ENCODE data around the gene OTOP1.

Gene OTOP1

GRCh38 chr4:4226606-4227438, at the start of gene OTOP1:
OTOP1 (minus strand) TSS chr4:4226929; CDS start chr4:4226864, 65 bp downstream.
- Histone ChIP-seq H3K27ac (ENCODE audit: low read length) (no peak within 1 kb of the TSS), H3K27me3 (ENCODE audit: control insufficient read depth in 1 of 2, insufficient read depth in 2 of 2, low read length in 2 of 2) (peaks cover 8 to 21% of the 10 kb centered on the region in 2 donors), H3K4me3 (ENCODE audit: low read length in 2 of 2) (no peak within 1 kb of the TSS)

GRCh38 chr4:4274226-4274625, 47.5 kb upstream of the OTOP1 start:
- Histone ChIP-seq H3K27ac (ENCODE audit: low read length) (no peak overlapping the region), H3K4me1 (ENCODE audit: control insufficient read depth, insufficient read depth, low read length) (no peaks in the 10 kb centered on the region), H3K27me3 (ENCODE audit: control insufficient read depth in 1 of 2, insufficient read depth in 2 of 2, low read length in 2 of 2) (no peaks in the 10 kb centered on the region), H3K36me3 (ENCODE audit: control insufficient read depth in 2 of 2, insufficient read depth in 2 of 2, low read length in 2 of 2) (peaks cover 43 to 50% of the 10 kb centered on the region in 2 donors), H3K9ac (ENCODE audit: low read length in 2 of 2) (no peak overlapping the region), H3K9me3 (ENCODE audit: control insufficient read depth in 2 of 2, low read length in 2 of 2) (no peaks in the 10 kb centered on the region), H3K4me3 (ENCODE audit: low read length in 2 of 2) (no peak overlapping the region)

More at GRCh38 chr4:4226606-4227438, at the start of gene OTOP1:
- no peaks in the 10 kb centered on the region for H3K9me3 ChIP-seq (ENCODE audit: control insufficient read depth in 2 of 2, low read length in 2 of 2)
- H3K36me3 ChIP-seq (ENCODE audit: control insufficient read depth in 2 of 2, insufficient read depth in 2 of 2, low read length in 2 of 2) = no peaks in the 10 kb centered on the region
- no peak within 1 kb of the TSS for H3K9ac ChIP-seq (ENCODE audit: low read length in 2 of 2)
- no peaks in the 10 kb centered on the region for H3K4me1 ChIP-seq (ENCODE audit: control insufficient read depth, insufficient read depth, low read length)

GRCh38 chr4:4271912-4272311, 45.2 kb upstream of the OTOP1 start:
- H3K4me1 ChIP-seq (ENCODE audit: control insufficient read depth, insufficient read depth, low read length) = no peaks in the 10 kb centered on the region
- H3K36me3 ChIP-seq (ENCODE audit: control insufficient read depth in 2 of 2, insufficient read depth in 2 of 2, low read length in 2 of 2) = peaks cover 39 to 45% of the 10 kb centered on the region in 2 donors
- no peaks in the 10 kb centered on the region for H3K9me3 ChIP-seq (ENCODE audit: control insufficient read depth in 2 of 2, low read length in 2 of 2)
- H3K27me3 ChIP-seq (ENCODE audit: control insufficient read depth in 1 of 2, insufficient read depth in 2 of 2, low read length in 2 of 2) = no peaks in the 10 kb centered on the region
- no peak overlapping the region for H3K9ac ChIP-seq (ENCODE audit: low read length in 2 of 2)
- H3K27ac ChIP-seq (ENCODE audit: low read length) = no peak overlapping the region
- H3K4me3 ChIP-seq (ENCODE audit: low read length in 2 of 2) = no peak overlapping the region

GRCh38 chr4:4270529-4270928, 43.8 kb upstream of the OTOP1 start:
- Histone ChIP-seq H3K9me3 (ENCODE audit: control insufficient read depth in 2 of 2, low read length in 2 of 2) (no peaks in the 10 kb centered on the region), H3K4me3 (ENCODE audit: low read length in 2 of 2) (no peak overlapping the region), H3K27me3 (ENCODE audit: control insufficient read depth in 1 of 2, insufficient read depth in 2 of 2, low read length in 2 of 2) (no peaks in the 10 kb centered on the region), H3K27ac (ENCODE audit: low read length) (no peak overlapping the region), H3K4me1 (ENCODE audit: control insufficient read depth, insufficient read depth, low read length) (no peaks in the 10 kb centered on the region), H3K9ac (ENCODE audit: low read length in 2 of 2) (no peak overlapping the region), H3K36me3 (ENCODE audit: control insufficient read depth in 2 of 2, insufficient read depth in 2 of 2, low read length in 2 of 2) (peaks cover 39 to 42% of the 10 kb centered on the region in 2 donors)

GRCh38 chr4:4269856-4270255, 43.1 kb upstream of the OTOP1 start:
- Histone ChIP-seq H3K27ac (ENCODE audit: low read length) (no peak overlapping the region), H3K27me3 (ENCODE audit: control insufficient read depth in 1 of 2, insufficient read depth in 2 of 2, low read length in 2 of 2) (no peaks in the 10 kb centered on the region), H3K9me3 (ENCODE audit: control insufficient read depth in 2 of 2, low read length in 2 of 2) (no peaks in the 10 kb centered on the region), H3K9ac (ENCODE audit: low read length in 2 of 2) (no peak overlapping the region), H3K4me3 (ENCODE audit: low read length in 2 of 2) (no peak overlapping the region), H3K4me1 (ENCODE audit: control insufficient read depth, insufficient read depth, low read length) (no peaks in the 10 kb centered on the region), H3K36me3 (ENCODE audit: control insufficient read depth in 2 of 2, insufficient read depth in 2 of 2, low read length in 2 of 2) (peaks cover 37% of the 10 kb centered on the region in 2 donors)

- Histone ChIP-seq H3K4me1 (ENCODE audit: control insufficient read depth, insufficient read depth, low read length) (no peaks in the 10 kb centered on the region), H3K36me3 (ENCODE audit: control insufficient read depth in 2 of 2, insufficient read depth in 2 of 2, low read length in 2 of 2) (peaks cover 33 to 35% of the 10 kb centered on the region in 2 donors), H3K4me3 (ENCODE audit: low read length in 2 of 2) (no peak overlapping the region), H3K27me3 (ENCODE audit: control insufficient read depth in 1 of 2, insufficient read depth in 2 of 2, low read length in 2 of 2) (no peaks in the 10 kb centered on the region), H3K9me3 (ENCODE audit: control insufficient read depth in 2 of 2, low read length in 2 of 2) (no peaks in the 10 kb centered on the region), H3K9ac (ENCODE audit: low read length in 2 of 2) (no peak overlapping the region), H3K27ac (ENCODE audit: low read length) (no peak overlapping the region)
Measured at GRCh38 chr4:4269331-4269731, 42.6 kb upstream of the OTOP1 start.

GRCh38 chr4:4268776-4269175, 42.0 kb upstream of the OTOP1 start:
- Histone ChIP-seq H3K36me3 (ENCODE audit: control insufficient read depth in 2 of 2, insufficient read depth in 2 of 2, low read length in 2 of 2) (peaks cover 29 to 31% of the 10 kb centered on the region in 2 donors), H3K4me1 (ENCODE audit: control insufficient read depth, insufficient read depth, low read length) (no peaks in the 10 kb centered on the region), H3K4me3 (ENCODE audit: low read length in 2 of 2) (no peak overlapping the region), H3K9me3 (ENCODE audit: control insufficient read depth in 2 of 2, low read length in 2 of 2) (no peaks in the 10 kb centered on the region), H3K27me3 (ENCODE audit: control insufficient read depth in 1 of 2, insufficient read depth in 2 of 2, low read length in 2 of 2) (no peaks in the 10 kb centered on the region), H3K27ac (ENCODE audit: low read length) (no peak overlapping the region), H3K9ac (ENCODE audit: low read length in 2 of 2) (no peak overlapping the region)

GRCh38 chr4:4267981-4268380, 41.3 kb upstream of the OTOP1 start:
- no peaks in the 10 kb centered on the region for H3K27me3 ChIP-seq (ENCODE audit: control insufficient read depth in 1 of 2, insufficient read depth in 2 of 2, low read length in 2 of 2)
- H3K9me3 ChIP-seq (ENCODE audit: control insufficient read depth in 2 of 2, low read length in 2 of 2) = no peaks in the 10 kb centered on the region
- no peak overlapping the region for H3K9ac ChIP-seq (ENCODE audit: low read length in 2 of 2)
- no peak overlapping the region for H3K27ac ChIP-seq (ENCODE audit: low read length)
- no peak overlapping the region for H3K4me3 ChIP-seq (ENCODE audit: low read length in 2 of 2)
- H3K36me3 ChIP-seq (ENCODE audit: control insufficient read depth in 2 of 2, insufficient read depth in 2 of 2, low read length in 2 of 2) = peaks cover 23 to 24% of the 10 kb centered on the region in 2 donors
- no peaks in the 10 kb centered on the region for H3K4me1 ChIP-seq (ENCODE audit: control insufficient read depth, insufficient read depth, low read length)

GRCh38 chr4:4260185-4260751, 33.5 kb upstream of the OTOP1 start:
- no peaks in the 10 kb centered on the region for H3K9me3 ChIP-seq (ENCODE audit: control insufficient read depth in 2 of 2, low read length in 2 of 2)
- no peak overlapping the region for H3K27ac ChIP-seq (ENCODE audit: low read length)
- no peaks in the 10 kb centered on the region for H3K4me1 ChIP-seq (ENCODE audit: control insufficient read depth, insufficient read depth, low read length)
- peaks cover 0 to 2% of the 10 kb centered on the region in 2 donors for H3K27me3 ChIP-seq (ENCODE audit: control insufficient read depth in 1 of 2, insufficient read depth in 2 of 2, low read length in 2 of 2)
- H3K36me3 ChIP-seq (ENCODE audit: control insufficient read depth in 2 of 2, insufficient read depth in 2 of 2, low read length in 2 of 2) = no peaks in the 10 kb centered on the region
- no peak overlapping the region for H3K9ac ChIP-seq (ENCODE audit: low read length in 2 of 2)
- no peak overlapping the region for H3K4me3 ChIP-seq (ENCODE audit: low read length in 2 of 2)

GRCh38 chr4:4259484-4260100, 32.9 kb upstream of the OTOP1 start:
- H3K9me3 ChIP-seq (ENCODE audit: control insufficient read depth in 2 of 2, low read length in 2 of 2) = no peaks in the 10 kb centered on the region
- H3K4me3 ChIP-seq (ENCODE audit: low read length in 2 of 2) = no peak overlapping the region
- H3K9ac ChIP-seq (ENCODE audit: low read length in 2 of 2) = no peak overlapping the region
- H3K4me1 ChIP-seq (ENCODE audit: control insufficient read depth, insufficient read depth, low read length) = no peaks in the 10 kb centered on the region
- H3K27me3 ChIP-seq (ENCODE audit: control insufficient read depth in 1 of 2, insufficient read depth in 2 of 2, low read length in 2 of 2) = peaks cover 0 to 3% of the 10 kb centered on the region in 2 donors
- H3K36me3 ChIP-seq (ENCODE audit: control insufficient read depth in 2 of 2, insufficient read depth in 2 of 2, low read length in 2 of 2) = no peaks in the 10 kb centered on the region
- H3K27ac ChIP-seq (ENCODE audit: low read length) = no peak overlapping the region

Measured in stomach smooth muscle (tissue), 2 donors.